Stimulated activated CD8-positive, alpha-beta memory T cell treated with anti-CD3 and anti-CD28 coated beads, Interleukin-12 subunit alpha, Interleukin-12 subunit beta, amount 100 ng/mL, for 1 hour (primary cell): Measurements from ENCODE around the gene LDLRAD3.
"Not testable (repeated sequence)": the region's sequence is repeated elsewhere in the genome, so short reads cannot be mapped to it uniquely, and the experiment has no call there.

Experiments
- DNase-seq: peaks from one replicate; pipeline ENCODE4 v3.0.0-alpha.2; 2020; ENCODE audit warnings: low read depth

LDLRAD3 gene, protein sequence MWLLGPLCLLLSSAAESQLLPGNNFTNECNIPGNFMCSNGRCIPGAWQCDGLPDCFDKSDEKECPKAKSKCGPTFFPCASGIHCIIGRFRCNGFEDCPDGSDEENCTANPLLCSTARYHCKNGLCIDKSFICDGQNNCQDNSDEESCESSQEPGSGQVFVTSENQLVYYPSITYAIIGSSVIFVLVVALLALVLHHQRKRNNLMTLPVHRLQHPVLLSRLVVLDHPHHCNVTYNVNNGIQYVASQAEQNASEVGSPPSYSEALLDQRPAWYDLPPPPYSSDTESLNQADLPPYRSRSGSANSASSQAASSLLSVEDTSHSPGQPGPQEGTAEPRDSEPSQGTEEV

DNA sequence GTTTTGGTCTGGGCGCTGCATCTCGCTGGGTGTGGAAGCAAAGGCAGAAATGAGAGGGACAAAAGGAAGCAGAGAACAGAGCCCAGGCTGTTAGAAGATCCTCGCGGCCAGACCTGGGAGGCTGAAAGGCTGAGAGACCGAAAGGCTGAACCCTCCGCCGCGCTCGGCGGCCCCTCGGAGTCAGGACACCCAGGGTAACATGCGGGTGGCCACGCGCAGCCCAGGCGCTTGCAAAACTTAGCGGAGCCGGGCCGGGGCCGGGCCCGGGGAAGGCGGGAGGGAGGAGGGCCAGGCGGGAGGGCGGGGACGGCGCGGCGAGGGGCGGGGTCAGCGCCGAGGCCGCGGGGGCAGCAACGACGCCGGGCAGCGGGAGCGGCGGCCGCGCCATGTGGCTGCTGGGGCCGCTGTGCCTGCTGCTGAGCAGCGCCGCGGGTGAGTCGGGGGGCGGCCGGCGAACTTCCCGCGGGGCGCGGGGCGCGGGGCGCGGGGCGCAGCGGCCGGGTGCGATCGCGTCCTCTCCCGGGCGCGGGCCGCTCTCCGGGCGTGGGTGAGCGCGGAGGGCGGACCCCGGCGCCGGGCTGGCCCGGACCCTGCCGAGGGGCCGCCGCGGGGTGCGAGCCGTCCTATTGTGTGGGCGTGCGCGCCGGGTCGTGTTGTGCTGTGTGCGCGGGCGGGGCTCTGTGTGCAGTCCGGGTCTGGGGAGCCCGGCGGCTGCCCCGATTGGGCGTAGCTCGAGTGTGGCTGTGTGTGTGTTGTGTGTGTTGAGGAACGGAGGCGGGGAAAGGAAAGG is at the start of gene LDLRAD3:
LDLRAD3 (plus strand) TSS at position 350 of the 790 bp plus-strand sequence; CDS start at position 387, 37 bp downstream.
- no peak for DNase-seq

DNA sequence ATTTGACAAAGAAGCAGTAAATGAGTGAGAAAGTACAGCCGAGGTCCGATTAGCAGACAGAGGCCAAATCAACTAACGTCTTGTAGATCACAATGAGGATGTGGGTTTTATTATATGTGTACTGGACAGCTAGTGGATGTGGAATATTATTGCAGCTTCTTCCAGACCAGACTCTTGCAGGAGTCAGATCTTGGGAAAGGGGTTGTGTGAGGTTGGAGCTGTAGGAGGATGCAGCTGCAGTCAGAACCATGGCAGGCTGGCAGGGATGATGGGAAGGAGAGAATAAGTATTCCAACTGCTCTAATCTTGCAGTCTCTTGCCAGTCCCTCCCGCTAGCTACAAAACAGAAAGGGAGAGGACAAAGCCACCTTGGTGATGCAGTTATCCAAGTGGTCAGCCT is 46.8 kb upstream of the LDLRAD3 start:
- no peak for DNase-seq

DNA sequence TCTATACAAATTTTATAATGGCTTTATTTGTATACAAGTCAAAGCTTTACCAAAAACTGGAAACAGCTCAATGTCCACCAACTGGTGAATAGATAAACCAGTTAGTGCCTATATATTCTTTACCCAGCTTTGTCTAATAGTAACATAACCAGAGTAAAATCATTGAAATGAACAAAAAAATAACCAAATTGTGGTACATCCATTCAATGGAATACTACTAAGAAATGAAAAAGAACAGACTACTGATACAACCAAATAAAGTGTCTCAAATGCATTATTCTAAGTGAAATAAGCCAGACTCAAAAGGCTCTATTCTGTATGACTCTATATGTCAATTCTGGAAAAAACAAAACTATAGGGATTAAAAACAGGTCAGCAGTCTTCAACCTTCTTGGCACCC is 40.9 kb upstream of the LDLRAD3 start:
- no peak for DNase-seq

DNA sequence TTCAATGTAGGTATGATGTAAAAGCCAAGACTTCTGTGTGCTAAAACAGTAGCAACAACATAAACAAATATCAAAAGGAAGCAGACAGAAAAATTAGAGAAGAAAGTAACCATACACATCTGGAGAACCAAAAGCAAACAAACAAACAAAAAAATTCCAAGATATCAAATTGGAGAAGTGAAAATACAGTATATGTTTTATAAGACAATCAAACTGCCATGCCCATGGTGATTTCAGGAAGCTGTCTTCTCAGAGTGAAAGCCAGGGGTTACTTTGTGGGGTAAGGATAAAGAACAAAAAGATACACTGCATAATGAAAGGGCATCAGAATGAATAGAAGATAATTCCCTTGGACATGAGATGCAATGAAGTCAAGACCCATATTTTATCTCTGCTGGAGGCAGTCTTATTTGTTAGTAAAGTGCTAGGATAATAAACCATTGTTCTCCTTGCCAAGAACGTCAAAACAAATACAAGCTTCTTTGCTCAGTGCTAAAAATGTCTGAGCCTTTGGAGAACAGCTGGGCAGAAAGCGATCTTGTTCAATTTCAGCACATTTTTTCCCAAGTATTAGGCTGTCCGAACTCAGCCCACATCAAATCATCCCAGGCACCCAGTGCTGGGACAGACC is 38.1 kb upstream of the LDLRAD3 start:
- DNase-seq, result no peak

DNA sequence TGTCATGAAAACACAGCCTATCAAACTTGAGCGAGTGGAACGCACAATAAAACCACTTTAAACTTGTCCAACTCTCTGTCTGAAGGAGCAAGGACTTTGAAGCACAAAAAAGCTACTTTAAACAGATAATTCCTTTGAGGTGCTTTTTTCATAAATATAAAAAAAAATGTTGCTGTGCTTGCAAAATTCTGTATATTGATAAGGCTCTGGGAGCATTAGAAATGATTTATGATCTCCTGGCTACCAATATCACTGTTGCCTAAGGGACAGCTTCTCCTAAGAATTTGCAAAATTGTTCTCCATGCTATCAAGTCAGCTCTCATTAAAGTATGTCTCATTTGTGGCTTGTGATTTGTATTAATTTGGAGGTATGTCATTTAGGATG is 37.6 kb upstream of the LDLRAD3 start:
- DNase-seq, result no peak

DNA sequence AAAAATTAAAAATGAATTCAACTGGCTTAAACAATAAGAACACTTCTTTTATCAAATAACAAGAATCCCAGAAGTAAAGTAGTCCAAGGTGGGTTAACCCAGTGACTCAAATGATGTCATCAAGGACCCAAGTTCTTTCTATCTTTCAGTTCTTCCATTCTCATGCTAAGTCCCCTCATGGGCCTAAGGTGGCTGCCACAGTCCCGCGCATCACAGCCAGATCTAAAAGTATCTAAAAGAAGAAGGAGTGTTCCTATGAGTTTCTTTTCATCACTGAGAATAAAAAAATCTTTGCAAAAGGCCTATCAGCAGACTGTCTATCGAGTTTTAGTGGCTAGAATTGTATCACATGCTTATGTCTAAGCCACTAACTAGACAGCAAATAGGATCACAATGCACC is 37.2 kb upstream of the LDLRAD3 start:
- DNase-seq, result no peak

DNA sequence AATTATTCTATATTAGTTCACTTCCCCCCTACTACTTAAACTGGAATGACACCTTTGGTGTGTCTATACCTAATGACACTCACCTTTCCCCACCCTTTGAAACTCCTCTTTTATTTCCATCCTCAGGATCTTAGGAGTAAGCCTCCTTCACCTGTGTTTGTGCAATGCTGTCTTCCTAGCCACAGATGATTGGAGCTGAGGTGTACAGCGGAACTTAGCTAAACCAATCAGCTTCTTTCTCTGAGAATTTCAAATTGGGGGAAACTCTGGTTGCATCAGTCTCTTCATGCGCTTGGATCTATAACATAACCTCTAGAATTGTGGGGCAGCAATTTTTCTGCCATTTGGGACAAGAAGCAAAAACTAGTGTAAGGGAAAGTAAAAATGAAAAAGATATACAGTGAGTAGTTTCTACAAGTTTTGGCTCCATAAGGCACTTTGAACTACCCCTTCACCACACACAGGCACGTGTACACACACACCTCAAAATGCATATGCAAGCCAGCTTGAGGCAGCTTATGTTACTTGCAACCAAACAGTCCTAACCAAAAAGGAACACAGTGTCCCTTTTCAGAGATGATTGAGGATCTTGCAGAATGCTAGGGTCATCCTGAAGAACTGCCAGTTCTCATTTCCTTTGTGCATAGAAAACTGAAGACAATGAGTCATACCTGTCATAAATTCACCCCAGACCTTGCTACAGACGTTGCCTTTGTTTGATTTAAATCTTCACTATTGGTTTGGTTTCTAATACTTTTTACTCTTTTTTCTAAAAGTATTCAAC is 36.0 kb upstream of the LDLRAD3 start:
- no peak for DNase-seq

DNA sequence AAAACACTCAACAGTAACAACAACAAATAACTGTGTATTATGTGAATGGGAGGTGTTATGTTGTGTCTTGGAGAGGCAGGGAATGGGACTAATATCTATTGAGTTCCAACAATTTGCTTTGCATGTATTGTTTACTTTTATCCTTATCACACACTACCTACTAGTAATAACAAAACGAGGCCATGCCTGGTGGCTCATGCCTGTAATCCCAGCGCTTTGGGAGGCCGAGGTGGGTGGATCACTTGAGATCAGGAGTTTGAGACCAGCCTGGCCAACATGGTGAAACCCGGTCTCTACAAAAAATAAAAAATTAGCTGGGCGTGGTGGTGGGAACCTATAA is 35.5 kb upstream of the LDLRAD3 start:
- DNase-seq, result not testable (repeated sequence)

DNA sequence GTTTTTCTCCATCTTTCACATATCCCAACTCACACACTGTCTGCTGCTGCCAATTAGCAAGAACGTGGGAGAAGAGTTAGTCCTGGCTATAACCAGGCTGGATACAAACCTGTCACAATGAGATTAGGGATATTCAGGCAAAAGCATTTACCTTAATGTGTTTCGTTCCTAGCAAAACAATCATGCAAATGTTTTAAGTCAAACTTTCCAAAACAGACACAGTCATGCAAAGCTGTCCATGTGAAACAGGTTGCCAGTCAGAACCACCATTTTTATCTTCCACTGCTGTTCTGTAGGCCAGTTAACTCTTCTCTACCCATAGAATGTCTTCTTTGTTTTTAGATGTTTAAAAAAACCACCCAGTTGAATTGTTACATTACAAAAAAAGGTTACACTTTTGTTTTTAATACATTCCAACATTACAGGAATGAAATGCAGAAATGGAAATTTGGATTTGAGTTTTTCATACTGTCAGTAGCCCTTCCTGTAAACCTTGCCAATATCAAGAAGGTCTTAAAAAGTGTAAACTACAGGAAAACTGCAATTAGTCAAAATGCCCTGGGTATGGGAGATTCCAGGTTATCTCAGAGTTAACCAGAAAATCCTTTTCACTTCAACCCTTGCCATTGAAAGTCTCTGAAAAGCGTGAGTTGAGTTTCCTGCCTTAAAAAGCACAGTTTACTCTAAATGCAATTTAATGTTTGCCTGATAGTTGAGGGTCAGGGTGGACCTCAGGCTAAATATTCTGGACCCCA is 34.2 kb upstream of the LDLRAD3 start:
- DNase-seq, result no peak

DNA sequence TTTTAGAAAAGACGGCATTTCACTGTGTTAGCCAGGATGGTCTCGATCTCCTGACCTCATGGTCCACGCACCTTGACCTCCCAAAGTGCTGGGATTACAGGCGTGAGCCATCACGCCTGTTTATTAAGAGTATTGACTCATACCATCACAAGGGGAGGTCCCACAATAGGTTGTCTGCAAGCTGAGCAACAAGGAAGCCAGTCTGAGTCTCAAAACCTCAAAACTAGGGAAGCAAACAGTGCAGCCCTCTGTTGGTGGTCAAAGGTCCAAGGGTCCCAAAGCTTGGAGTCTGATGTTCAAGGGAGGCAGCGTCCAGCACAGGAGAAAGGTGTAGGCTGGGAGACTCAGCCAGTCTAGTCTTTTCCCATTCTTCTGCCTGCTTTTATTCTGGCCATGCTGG is 32.8 kb upstream of the LDLRAD3 start:
- no peak for DNase-seq

DNA sequence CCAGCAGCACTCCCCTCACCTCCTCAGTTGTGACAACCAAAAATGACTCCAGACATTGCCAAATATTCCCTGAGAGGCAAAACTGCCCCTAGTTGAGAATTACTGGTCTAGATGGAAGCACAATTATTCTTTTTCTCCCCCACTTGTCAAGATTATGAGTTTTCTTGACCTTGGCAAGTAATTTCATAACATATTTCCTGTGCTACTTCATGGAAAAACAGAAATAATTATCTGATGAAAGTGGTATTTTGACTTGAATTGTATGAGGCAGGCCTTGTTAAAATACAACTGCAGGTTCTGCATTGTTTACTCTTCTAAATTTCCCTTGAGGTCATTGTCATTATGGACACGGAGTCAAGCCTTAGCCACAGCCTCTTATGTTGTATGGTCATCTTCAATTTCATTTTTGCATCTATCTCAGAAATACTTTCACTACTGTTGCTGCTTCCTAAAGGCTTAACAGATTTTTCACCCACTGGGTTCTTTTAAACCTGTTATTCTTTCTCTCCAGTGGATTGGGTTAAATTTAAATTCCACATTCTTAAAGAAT is 32.2 kb upstream of the LDLRAD3 start:
- DNase-seq, result no peak

DNA sequence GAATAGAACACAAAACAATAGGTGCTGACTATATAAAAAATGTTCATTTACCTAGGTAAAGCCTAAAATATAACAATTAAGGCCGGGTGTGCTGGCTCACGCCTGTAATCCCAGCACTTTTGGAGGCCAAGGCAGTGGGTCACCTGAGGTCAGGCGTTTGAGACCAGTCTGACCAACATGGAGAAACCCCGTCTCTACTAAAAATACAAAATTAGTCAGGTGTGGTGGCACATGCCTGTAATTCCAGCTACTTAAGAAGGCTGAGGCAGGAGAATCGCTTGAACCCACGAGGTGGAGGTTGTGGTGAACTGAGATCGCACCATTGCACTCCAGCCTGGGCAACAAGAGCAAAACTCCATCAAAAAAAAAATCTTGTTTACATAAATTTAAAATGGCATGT is 31.4 kb upstream of the LDLRAD3 start:
- not testable (repeated sequence) for DNase-seq

DNA sequence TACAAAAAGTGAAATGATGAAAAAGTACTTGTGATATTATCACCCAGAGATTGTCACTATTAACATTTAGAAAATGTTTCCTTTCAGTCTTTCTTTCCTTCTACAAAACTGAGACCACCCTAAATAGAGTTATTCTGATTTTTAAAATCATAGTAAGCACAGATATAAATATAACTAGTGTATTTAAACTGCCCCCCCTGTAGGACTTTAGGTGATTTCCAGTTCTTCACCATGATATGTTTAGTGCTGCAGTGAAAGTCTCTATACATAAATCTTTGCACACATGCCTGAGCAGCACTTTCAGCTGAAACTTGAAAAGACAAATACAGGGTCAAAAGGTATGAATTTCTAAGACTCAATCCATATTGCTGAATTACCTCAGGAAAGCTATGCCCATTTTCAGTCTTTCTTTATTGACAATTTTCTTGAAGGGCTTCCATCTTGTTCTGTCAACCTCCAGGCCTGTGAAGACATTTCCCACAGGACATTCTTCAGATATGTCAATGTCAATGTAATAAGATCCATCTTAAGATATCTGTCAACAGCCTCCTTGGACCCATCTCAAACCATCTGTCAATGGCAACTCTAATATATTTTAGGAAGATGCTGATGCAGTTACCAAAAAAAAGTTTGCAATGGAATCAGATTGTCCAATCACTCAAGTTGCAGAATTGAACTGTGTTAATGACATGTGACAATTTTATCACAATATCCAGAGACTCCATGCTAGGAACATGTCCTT is 30.8 kb upstream of the LDLRAD3 start:
- DNase-seq, result no peak

DNA sequence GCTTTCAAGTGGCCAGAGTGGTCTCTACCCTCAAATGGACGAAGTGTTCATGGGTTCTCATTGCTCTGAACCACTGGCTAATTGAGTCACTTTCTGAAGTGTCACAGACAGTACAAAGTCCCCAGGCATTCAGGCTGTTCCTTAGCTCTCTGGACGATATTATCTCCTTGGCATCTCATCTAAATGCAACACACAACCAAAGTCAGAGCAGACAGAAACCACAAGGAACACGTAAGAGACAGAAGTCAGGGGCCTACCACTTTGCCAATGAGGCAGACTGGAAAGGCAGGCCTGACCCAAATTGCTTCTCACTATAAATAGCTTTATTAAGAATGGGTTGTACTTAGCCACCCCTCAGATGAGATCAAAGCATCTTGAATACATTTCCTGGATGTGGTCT is 29.0 kb upstream of the LDLRAD3 start:
- no peak for DNase-seq

DNA sequence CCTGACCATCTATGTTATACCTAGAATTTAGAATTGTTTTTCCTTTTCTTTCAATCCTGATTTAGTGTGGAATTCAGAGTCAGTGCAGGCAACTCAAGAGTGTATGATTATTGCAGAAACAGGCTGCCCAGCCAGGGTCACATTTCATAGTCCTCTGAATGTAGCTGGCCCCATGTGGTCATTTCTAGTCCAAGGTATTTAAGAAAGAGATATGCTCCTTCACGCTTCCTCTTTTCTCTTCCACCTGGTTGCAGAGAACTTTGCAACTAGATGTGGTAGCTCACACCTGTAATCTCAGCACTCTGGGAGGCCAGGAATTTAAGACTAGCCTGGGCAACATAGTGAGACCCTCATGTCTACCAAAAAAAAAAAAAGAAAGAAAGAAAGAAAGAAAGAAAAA is 27.6 kb upstream of the LDLRAD3 start:
- DNase-seq, result no peak

DNA sequence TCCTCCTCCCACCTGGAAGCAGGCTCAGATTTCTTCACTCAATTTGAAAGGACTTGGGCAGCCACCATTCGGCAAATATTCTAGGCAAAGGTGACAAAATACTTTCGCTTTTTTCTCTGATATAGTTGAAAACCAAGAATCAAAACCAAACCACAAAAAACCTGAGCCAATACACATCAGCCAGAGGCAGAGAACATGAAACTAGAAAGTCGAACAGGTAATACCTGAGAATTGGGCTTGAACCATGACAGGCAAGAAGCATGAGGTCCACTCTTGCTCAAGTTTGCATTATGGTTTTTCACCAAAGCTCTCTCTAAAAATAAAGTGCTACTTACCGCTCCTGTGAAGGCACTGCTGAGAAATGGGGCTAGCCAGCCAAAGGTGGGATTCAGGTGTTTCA is 26.2 kb upstream of the LDLRAD3 start:
- no peak for DNase-seq

DNA sequence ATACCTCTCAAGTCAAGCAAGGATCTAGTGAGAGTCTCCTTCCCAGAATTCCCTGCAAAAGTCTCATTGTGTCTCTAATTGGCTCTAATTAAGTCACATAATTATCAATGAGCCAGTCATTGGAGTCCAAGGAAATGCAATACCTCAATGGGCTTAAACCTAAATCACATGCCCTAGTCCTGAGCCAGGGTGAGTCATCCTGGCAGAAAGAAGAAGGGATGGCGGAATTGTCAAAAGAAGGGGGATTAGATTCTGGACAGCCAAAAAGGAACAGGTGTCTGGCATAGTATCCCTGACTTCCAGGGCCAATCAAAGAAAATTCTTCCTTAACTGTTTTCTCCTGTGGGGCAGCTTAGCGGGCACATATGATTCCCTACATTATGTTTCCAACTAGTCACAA is 25.1 kb upstream of the LDLRAD3 start:
- DNase-seq, result no peak

DNA sequence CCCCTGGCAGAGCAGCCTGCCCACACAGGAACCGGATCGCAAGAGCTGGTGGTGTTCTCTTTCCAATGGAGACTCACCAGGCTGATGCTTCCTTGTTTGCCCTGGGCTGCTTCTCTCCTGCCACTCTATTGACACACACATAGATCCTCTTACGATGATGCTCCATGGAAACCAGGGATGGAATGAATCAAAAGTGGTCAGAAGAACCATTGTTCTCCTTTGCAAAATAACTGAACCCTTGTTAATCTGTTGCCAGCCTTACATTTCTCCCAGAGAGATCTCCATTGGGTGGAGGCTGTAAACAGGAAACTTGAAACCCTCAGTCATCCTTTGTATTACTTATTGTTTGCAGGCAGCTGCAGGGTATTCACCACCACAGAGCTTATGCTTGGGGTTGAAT is 24.6 kb upstream of the LDLRAD3 start:
- DNase-seq, result no peak

DNA sequence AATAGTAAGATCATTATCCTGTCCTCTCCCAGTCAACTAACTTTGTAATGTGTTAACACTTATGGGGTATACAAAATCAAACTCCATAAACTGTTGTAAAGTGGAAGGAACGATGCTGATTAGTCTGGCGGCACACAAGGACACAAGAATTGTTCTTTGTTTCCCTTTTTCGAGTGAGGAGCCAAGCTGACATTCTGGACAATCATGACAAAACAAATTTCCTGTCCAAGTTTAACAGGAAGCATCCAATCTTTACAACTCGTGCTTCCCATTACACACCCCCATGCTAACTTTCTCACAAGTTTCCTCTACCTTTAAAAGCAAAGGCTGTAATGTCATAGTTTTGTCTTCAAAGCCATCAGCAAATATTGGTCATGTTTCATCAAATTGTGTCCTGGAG is 20.4 kb upstream of the LDLRAD3 start:
- no peak for DNase-seq

DNA sequence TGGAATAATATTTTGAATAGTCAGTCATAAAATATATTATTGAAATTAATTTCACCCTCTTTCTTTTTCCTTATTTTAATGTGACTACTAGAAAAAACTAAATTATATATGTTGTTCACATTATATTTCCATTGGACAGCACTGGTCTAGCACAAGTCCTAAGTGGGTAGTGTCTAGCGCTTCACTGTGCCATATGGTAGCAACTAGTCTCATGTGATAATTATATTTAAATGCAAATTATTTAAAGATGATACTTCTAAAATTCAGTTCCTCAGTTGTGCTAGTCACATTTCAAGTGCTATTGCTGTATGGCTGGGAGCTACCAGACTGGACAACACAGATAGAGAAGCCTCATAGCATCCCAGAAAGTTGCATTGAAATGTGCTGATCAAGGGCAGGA is 19.1 kb upstream of the LDLRAD3 start:
- DNase-seq, result no peak

DNA sequence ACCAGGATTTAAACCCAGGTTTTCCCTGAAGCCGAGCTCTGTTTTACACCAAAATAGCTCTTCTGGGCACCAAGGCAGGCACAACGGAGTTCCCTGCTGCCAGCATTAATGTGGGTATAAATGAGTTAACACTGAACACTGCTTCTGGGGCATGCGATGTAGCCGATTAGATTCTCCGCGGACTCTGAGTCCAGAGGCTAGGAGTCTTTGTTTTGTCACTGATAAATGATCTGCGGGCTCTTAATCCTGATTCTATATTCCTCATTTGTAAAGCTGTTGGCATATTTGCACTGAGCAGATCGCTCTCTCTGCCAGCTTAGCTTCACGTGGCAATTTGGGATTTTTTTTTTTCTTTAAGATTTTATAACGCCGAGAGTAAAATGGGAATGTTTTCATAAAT is 16.8 kb upstream of the LDLRAD3 start:
- no peak for DNase-seq
